GM20431 (cell line): ENCODE measurements around the gene LYRM2.

Source experiments
- in situ Hi-C: fragments of 300-500 bp; cut with MseI, MboI; formaldehyde crosslinking; loops from one replicate; pipeline ENCODE4 v1.15.0; 2020; ENCODE audit warnings: low sequenced_read_pairs; ENCODE audit not compliant: unreplicated experiment

The LYRM2 gene, protein sequence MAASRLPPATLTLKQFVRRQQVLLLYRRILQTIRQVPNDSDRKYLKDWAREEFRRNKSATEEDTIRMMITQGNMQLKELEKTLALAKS

DNA sequence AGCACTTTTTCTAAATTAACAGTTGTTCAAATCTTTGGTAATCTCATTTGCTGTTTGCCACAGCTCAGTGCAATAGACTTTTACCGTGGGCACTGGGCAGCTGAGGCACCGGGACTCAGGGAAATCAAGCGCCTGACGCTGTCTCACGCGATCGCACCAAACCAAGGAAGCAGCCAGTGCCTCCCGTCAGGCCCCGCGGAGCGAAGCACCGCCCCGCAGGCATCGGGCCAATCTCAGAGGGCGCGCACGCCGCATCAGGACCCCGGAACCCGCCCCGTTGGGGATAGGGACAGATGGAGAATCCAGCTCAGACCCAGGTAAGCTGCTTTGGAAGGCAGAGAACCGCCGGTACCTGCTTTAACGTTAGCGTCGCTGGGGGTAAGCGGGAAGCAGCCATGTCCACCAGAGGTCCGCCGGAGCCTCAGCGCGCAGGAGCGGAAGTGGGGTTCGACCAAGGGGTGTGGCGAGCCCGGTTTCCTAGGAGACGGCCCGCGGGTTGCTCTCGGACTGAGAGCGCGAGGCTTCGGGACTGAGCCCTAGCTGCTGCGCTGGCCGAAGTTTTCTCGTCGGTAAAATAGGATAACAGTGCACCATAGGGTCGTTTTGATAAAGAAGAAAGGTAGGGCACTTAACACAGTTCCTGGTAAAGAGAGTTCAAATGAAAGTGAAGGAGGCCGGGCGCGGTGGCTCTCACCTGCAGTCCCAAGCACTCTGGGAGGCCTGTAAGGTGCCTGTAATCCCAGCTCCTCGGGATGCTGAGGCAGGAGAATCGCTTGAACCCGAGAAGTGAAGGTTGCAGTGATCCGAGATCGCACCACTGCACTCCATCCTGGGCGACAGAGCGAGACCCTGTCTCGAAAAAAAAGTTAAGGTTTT, at the start of gene LYRM2:
LYRM2 (minus strand) TSS at position 428 of the 876 bp plus-strand sequence; CDS start at position 397, 31 bp downstream.
- in situ Hi-C loops = no loop called here

DNA sequence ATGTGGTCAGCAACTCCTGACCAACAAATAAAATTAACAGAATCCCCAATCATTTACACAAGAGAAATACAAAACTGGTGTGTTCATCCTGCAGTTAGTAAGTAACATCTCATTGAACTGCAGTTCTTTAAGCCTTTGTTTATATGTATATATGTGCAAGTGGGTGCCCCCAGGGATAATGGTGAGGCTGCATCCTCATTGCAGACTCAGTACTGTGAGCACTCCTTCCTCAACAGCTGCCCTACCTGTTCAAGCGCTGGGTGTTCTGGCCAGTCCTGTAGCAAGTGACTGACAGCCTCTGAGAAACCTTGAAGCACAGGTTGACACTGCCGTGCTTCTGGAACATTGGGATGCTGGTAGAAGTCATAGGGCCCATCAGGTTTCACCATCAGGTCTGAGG, 49.8 kb upstream of the LYRM2 start:
- in situ Hi-C loops = no loop called here

DNA sequence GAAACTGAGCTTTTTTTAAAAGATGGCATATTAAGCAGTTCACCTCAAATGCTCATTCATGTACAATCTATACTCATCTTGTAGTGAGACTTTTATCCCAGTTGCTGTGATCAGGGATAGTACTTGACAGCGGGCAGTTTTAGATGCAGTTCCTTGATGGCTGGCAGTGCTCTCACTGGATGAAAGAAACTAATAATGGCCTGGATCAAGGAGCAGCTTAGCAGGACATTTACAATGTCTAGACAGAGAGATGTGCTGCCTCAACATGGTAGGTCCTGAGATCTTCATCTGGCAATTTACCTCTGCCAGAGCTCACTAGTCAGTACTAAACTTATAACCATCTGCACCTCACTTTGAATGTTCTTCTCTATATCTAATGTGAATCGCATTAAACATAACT, 46.8 kb upstream of the LYRM2 start:
- in situ Hi-C loops = no loop called here

DNA sequence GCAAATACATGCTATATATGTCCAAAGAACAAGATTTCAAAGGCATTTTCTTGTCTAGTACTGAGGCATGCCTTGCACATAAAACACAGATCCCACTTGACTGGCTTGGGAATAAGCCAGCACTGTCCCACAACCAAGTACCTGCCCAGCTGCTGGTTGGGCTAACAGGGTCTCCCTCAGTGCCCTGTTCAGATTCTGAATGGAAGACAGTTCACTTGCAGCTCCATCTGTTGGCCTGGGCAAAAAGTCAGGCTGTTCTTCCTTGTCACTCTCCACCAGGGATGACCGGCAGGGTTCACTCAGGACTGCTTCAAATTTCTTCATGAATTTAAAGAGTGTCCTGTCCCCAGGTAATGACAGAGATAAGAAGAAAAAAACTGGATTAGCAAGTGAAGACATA, 44.4 kb upstream of the LYRM2 start:
- in situ Hi-C loops = no loop called here

DNA sequence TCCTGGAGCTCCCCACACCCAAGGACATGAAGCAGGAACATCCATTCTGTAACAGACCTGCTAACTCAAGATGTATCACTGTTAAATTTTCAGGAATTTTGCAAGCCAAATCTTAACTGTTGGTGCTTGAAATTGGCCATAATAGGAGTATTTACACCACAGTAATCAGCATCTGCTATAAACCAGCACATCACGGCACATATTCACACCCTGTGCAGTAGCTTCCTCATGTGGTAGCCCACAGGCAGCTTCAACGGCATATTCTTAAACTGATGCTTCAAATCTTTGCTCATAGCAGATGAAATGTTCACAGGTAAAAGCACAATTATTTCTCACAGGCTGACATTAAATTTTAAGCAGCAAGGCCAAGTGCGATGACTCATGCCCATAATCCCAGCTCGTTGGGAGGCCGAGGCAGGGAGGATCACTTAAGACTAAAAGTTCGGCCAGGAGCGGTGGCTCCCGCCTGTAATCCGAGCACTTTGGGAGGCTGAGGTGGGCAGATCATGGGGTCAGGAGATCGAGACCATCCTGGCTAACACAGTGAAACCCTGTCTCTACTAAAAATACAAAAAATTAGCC, 43.5 kb upstream of the LYRM2 start:
- in situ Hi-C loops = no loop called here

DNA sequence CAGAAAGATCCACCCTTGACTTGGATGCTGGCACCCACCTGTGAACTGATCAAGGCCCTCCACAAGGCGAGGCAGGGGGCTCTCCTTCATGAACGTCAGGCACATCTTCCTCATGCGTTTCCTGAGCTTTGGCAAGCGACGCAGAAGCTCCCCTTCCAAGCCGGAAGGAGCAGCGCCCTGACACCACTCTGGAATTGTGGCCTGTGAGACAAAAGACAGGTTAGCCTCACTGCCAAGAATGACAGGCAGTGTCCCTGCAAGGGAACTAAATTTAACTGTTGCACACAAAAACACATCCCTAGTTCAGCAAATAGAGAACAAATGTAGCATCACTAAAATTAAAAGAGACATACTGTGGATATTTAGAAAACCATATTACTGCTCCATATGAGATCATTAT, 42.0 kb upstream of the LYRM2 start:
- in situ Hi-C loops = no loop called here

DNA sequence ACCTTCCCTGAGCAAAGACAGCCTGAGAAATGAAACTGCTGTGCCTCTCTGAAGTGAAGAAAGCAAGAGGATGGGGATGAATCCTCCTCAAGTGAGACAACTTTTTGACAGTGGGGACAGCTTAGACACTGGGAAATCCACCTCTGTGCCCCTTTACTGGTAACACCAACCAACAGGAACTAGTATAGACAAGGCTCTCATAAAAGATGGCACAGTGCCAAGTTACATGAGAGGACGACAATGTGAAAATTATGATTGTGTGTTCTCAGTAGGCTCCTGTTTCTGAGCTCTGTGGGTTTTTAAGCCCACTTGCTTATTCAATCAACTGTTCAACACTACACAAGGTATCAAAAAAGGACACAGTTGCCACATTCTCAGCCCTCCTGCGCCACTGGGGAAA, 41.6 kb upstream of the LYRM2 start:
- in situ Hi-C loops = no loop called here

DNA sequence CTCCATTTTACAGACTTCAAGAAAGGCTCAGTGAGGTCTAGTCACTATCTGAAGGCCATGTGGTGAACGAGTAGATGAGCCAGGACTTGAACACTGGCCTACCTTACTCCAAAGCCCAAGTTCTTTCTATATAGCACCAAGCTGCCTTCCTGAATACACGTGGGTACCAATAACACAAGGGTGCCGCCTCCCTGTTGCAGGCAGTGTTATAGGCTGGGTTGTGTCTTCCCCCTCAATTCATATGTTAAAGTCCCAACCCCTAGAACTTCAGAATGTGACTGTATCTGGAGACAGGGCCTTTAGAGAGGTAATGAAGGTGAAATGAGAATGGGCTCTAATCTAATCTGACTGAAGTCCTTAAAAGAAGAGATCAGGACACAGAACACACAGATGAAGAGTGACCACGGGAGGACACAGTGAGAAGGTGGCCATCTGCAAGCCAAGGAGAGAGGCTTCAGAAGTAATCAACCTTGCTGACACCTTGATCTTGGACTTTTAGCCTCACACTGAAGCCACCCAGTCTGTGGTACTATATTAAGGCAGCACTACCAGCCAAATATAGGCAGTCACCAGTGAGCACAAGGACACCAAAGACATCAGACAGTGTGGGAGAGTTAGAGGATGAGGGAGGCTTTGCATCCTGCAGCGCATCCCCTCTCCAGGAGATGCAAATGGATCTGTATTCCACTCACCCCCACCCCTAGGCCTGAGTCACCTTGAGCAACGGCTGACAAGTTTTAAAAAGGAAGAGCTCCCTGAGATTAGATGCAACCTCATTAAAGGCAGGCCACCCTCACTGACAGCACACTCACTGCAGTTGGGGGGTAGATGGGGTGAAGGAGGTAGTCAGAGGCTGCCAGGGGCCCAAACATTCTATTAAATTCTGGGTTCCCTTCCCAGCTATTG, 40.9 kb upstream of the LYRM2 start:
- in situ Hi-C loops = no loop called here

DNA sequence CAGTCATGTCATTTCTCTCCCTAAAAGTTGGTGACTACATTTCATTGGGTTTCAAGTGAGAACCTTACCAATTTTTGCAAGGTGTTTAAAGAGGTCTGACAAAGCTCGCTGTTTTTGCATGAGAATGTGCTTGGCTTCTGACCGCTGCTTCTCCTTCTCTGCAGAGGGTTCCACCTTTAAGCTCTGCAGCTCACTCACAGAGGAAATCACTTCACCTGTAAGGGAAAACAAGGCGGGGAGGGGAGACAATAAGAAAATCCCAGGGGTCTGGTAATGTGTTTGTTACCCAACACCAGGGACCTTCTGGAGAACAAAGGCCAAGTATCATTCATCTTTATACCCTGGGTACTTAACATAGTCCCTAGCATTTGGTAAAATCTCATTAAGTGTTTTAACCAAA, 40.0 kb upstream of the LYRM2 start:
- in situ Hi-C loops = no loop called here

DNA sequence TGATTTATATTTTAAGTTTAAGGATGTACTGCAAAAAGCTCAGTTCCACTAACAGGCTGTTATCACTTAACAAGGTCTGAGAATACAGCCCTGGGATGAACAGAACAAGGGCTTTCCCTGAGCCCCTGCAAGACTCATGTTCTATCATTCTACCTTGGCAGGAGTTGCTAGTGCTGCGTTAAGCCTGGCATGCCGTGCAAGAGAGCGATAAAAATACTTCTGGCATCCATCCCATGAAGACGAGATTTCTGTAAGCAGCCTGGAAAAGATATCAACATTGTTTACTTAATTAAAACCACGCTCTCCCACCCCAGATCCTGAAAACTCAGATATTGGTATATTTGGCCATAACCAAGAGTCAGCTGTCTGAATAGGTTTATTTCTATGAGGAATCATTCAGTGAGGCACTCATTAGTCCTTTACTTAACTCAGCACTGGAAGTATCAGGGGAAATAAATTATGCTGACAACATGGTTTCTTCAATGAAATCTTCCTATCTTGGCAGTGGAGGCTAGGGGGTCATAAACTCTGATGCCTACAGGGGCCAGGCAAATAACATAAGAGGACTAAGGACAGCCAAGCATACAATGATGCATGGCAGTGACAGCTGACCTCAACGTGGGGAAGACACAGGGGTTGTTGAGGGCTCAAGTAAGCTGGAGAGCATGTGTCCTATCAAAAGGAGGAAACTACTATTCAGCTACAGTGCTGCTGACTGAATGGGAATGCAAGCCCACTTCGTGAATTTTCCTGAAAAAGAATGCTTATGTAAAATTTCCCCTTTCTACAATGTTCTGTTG, 37.6 kb upstream of the LYRM2 start:
- in situ Hi-C loops = no loop called here

DNA sequence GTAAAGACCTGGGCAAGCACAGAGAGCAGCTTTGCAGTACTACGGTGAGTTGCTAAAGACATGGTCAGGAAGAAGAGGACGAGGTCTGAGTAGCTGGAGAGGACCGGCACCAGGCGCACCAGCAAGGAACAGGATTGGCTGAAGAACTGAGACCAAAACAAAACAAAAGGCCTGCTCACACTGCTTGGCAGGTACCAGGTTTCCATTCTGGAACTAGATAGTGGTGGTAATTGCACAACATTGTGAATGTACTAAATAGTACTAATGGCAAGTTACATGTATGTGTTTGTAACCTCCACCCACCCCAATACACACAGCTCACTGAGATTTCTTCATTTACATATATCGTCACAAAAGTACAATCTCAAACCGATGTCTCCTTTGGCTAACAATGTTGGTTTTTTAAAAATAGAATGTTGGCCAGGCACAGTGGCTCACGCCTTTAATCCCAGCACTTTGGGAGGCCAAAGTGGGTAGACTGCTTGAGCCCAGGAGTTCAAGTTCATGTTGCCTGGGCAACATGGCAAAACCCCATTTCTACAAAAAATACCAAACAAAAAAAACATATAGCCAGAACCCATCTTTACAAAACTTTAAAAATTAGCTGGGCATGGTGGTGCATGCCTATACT, 32.5 kb upstream of the LYRM2 start:
- in situ Hi-C loops = no loop called here

DNA sequence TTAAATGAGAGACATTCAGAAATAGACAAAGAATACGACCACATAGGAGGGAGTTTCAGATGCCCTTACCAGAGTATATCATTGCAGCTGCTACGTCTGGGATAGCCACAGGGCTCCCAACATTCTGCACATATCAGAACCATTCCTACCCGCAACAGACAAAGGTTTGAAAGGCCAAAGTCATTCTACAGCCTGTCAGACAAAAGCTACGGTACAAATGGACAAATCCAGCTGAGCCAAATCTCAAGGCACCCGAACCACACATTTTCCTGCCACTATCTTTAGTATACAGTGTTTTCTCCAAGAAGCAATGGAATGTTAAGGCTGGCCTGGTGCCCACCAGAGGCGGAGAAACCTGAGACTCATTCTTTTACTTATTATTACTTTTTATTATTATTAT, 30.5 kb upstream of the LYRM2 start:
- in situ Hi-C loops = no loop called here

DNA sequence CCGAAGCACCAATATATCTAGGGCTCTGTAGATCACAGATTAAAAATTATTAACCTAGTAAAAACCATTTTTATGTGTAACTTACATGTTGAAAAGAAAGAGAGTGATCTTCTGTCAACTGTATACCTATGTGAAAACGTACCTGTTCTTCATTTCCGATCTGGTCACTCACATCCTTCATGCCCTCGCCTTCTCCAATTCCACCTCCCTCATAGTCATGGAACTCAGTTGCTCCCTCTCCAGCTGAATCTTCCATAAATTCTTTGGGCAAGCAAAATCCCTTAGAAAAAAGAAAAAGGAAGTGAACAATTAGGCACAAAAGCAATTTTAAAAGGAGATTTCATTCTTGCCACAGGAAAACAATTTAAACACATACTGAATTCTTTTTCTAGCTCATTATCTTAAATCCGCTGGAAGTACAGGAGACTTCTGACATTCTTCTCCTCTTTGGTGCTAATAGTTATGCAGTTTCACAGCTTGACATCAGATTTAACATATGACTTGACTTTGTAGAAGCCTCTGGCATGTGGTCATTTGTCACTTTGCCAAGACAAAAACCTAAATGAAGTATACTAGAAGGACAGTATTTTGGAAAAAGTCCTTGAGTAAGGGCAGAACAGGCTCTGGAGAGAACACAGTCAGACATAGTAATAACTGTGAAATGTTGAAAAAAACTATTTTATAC, 29.5 kb upstream of the LYRM2 start:
- in situ Hi-C loops = no loop called here

DNA sequence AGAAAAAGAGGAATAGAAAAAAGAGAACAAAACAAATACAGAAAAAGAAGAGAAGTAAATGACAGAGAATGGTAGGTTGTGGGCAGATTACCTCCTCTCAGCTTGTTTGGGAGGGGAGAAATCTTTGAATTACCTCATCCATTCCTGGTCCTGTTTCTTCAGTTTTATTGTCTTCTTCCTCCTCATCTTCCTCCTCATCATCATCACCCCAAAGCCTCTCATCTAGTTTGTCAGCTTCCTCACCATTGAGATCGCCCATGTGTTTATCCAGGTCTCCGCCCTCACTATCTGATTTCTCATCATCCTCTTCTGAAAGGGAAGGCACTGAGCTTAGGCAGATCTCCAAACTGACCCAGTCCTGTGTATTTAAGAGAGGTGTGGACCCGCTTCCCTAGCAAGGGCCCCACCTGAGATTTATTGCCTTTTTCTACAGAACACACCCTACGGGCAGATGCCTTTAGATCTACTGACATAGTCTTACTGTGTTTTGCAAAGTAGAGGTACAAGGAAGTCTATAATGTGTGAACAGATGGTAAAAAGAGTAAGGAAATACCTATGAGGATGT, 24.2 kb upstream of the LYRM2 start:
- in situ Hi-C loops = no loop called here

DNA sequence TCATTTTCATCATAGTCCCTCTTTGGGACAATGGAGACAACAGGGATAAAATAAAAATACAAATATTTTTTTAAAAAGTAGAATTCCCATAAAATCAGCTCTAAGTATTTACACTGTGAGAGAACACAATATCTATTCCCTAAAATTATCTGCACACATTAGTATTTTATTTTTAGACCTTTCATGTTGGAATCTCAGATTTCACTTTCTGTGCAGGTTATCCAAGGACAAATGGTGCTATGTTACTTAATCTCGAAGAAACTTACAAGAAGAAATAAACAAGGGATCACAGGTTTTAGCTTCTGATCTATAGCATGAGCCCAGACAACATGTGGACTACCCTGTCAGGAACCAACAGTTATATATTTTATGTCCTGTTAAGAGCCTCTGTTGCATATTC, 23.0 kb upstream of the LYRM2 start:
- in situ Hi-C loops = no loop called here

DNA sequence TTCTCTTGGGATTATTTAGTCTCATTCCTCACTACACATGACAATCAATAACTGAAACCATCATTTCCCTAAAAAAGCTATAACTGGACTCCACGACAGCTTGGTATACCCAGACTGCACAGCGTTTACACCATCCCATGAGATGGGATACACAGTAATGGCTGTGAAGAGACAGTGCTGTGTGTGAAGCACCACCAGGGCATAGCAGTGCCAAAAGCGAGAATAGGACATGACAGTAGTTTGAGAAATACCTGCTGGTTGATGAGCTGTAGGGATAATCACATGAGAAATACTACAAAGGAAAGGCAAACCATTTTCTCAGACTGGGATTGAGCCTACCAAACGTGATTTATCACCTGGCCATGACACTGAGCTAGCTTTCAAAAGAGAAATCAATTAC, 22.4 kb upstream of the LYRM2 start:
- in situ Hi-C loops = no loop called here

DNA sequence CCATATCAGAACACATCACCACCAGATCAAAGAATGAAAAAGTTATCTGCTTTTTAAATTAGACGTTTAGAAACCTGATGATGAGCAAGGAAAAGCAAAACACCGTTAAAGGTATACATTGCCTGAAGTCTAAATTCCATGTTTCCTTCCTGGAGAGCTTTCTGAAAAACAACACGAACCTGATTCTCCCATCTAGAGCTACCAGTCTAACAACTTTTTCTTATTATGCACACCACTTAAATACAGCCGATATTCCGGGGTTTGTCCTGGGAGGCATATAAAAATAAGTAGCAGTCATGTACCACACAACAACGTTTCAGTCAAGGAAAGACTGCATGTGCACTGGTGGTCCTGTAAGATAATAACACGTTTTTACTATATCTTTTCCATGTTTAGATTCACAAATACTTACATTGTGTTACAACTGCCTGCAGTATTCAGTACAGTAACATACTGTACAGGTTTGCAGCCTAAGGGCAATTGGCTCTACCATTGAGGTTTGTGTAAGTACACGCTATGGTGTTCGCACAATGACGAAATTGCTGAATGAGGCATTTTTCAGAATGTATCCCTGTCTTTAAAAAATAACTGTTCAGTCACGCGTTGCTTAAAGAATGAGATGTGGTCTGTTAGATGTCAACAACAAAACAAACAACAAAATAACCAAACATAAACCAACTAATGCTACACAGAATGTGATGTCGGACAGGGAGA, 19.1 kb upstream of the LYRM2 start:
- in situ Hi-C loops = no loop called here

DNA sequence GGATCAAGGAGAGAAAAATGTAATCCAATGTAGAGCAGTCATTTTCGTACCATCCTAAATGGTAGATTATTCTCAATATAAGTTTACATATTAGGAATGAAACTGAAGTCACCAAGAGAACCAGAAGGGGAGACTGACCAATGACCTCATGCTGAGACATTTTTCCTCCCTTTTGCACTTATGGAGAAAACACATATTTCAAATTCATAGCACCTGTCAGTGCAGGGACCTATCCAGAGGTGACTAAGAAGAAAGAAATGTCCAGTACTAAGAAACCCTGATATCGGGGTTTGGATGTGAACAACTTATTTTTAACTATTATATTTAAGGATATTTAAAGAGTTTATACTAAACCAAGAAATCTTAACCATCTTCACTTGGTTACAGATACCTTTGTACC, 16.6 kb upstream of the LYRM2 start:
- in situ Hi-C loops = no loop called here
